ENCODE results near the gene UBE2E1. TPM values are rescaled to one million over a fixed set of nuclear protein-coding genes. Genes with fewer than 3 reads are reported as not detected.

Gene UBE2E1
- polyA plus RNA-seq, 12 donors, result 76.4 to 112 (median 96.6) TPM; not detected in 1

Other genes starting within 250 kb of the UBE2E1 start
- 10 to 100 TPM in 10 of 12 donors, 1 to 10 TPM in 1, not detected in 1; 8.5 to 26.3 (median 15.2) TPM for gene NKIRAS1, start 111.0 kb downstream of the UBE2E1 start, polyA plus RNA-seq (ENCODE audit: insufficient read length in 12 of 12)
- 1,000 to 10,000 TPM in 11 of 12 donors, 100 to 1,000 TPM in 1; 318 to 2,689 (median 2,296) TPM for gene RPL15, start 111.2 kb downstream of the UBE2E1 start, polyA plus RNA-seq (ENCODE audit: insufficient read length in 12 of 12)
- gene NR1D2, start 139.3 kb downstream of the UBE2E1 start, polyA plus RNA-seq (ENCODE audit: insufficient read length in 12 of 12), result 10 to 100 TPM in 11 of 12 donors, not detected in 1; 17.7 to 39.4 (median 31.3) TPM